ENCODE measurements around the gene ALDH3A1.

Gene ALDH3A1

GRCh38 chr17:19740933-19741332 is 7.2 kb downstream of the ALDH3A1 start:
- DNase-seq: no peak

GRCh38 chr17:19739241-19740201 is 8.6 kb downstream of the ALDH3A1 start:
- DNase-seq: no peak

- DNase-seq: no peak
Observed at GRCh38 chr17:19738757-19739156, 9.3 kb downstream of the ALDH3A1 start.

- DNase-seq: no peak
Observed at GRCh38 chr17:19738073-19738449, 10.0 kb downstream of the ALDH3A1 start.

GRCh38 chr17:19737305-19738072 is 10.6 kb downstream of the ALDH3A1 start:
- DNase-seq: no peak

GRCh38 chr17:19736071-19736470 is 12.0 kb downstream of the ALDH3A1 start:
- DNase-seq: no peak

- DNase-seq: no peak
Observed at GRCh38 chr17:19733953-19734526, 14.1 kb downstream of the ALDH3A1 start.

- DNase-seq: no peak
Observed at GRCh38 chr17:19731626-19732025, 16.5 kb downstream of the ALDH3A1 start.

- no peak for DNase-seq
Observed at GRCh38 chr17:19730843-19731242, 17.3 kb downstream of the ALDH3A1 start.

GRCh38 chr17:19729900-19730299 is 18.2 kb downstream of the ALDH3A1 start:
- no peak for DNase-seq

GRCh38 chr17:19728084-19728495 is 20.0 kb downstream of the ALDH3A1 start:
- DNase-seq: no peak

- no peak for DNase-seq
Observed at GRCh38 chr17:19727501-19728078, 20.5 kb downstream of the ALDH3A1 start.

GRCh38 chr17:19726631-19727376 is 21.3 kb downstream of the ALDH3A1 start:
- no peak for DNase-seq

- DNase-seq: no peak
Observed at GRCh38 chr17:19725486-19725885, 22.6 kb downstream of the ALDH3A1 start.

- DNase-seq: peak; percentile 44
Observed at GRCh38 chr17:19724501-19725420, 23.3 kb downstream of the ALDH3A1 start.

- no peak for DNase-seq
Observed at GRCh38 chr17:19723964-19724363, 24.1 kb downstream of the ALDH3A1 start.

GRCh38 chr17:19720631-19721426 is 27.3 kb downstream of the ALDH3A1 start:
- no peak for DNase-seq

- DNase-seq: no peak
Observed at GRCh38 chr17:19720210-19720475, 28.0 kb downstream of the ALDH3A1 start.

GRCh38 chr17:19719355-19720209 is 28.5 kb downstream of the ALDH3A1 start:
- no peak for DNase-seq

Data from activated gamma-delta T cell treated with Interleukin-2 at 50 U/mL for 16 hours (primary cell).